ENCODE results near the gene HBP1. TPM values are rescaled to one million over a fixed set of nuclear protein-coding genes. Genes with fewer than 3 reads are reported as not detected.
A peak's percentile ranks its signal among the peaks of the same experiment; 100 is the strongest.

The HBP1 gene
- total RNA-seq, 1 donor from 2014 or later = 121 TPM

- Histone ChIP-seq H3K27me3 (no peaks in the 10 kb centered on the region), H4K20me1 (ENCODE audit: low read depth) (no peaks in the 10 kb centered on the region), H3K4me1 (no peaks in the 10 kb centered on the region), H3F3A (ENCODE audit: low read depth) (no peaks in the 10 kb centered on the region), H3K4me2 (no peak overlapping the region), H3K9me3 (ENCODE audit: low read depth) (no peaks in the 10 kb centered on the region), H3K79me2 (ENCODE audit: low read depth) (no peaks in the 10 kb centered on the region), H3K9ac (no peak overlapping the region), H3K36me3 (no peaks in the 10 kb centered on the region), H2AFZ (replicated peaks) (no peak overlapping the region), H3K4me3 (no peak overlapping the region), H3K27ac (no peak overlapping the region)
- no peak overlapping the region for H3K27ac Mint-ChIP-seq
- TF ChIP-seq EZH2phosphoT487 (IDR thresholded peaks at IDR 0.05) (no peak), CTCF (IDR thresholded peaks at IDR 0.05) (peak; percentile 41), EZH2 (IDR thresholded peaks at IDR 0.05) (no peak)
- no peaks in the 10 kb centered on the region for H3K27me3 Mint-ChIP-seq (ENCODE audit: insufficient read depth, low read depth)
- peak; percentile 5 for DNase-seq (ENCODE audit: low spot score)
- no peak overlapping the region for H3K4me3 Mint-ChIP-seq
- peaks cover 8% of the 10 kb centered on the region for H3K9me3 Mint-ChIP-seq
- H3K4me1 Mint-ChIP-seq = no peaks in the 10 kb centered on the region
- peaks cover 14% of the 10 kb centered on the region for H3K36me3 Mint-ChIP-seq
These were observed 44.5 kb downstream of the HBP1 start for GRCh38 chr7:107213193-107213788.

- Histone ChIP-seq H3K4me3 (no peak overlapping the region), H3F3A (ENCODE audit: low read depth) (no peaks in the 10 kb centered on the region), H3K27ac (no peak overlapping the region), H3K4me2 (no peak overlapping the region), H3K36me3 (no peaks in the 10 kb centered on the region), H3K27me3 (no peaks in the 10 kb centered on the region), H3K4me1 (no peaks in the 10 kb centered on the region), H3K9ac (no peak overlapping the region), H3K9me3 (ENCODE audit: low read depth) (no peaks in the 10 kb centered on the region), H2AFZ (replicated peaks) (no peak overlapping the region), H4K20me1 (ENCODE audit: low read depth) (no peaks in the 10 kb centered on the region), H3K79me2 (ENCODE audit: low read depth) (no peaks in the 10 kb centered on the region)
- Mint-ChIP-seq H3K36me3 (peaks cover 14% of the 10 kb centered on the region), H3K4me3 (no peak overlapping the region), H3K27me3 (ENCODE audit: insufficient read depth, low read depth) (no peaks in the 10 kb centered on the region), H3K9me3 (peaks cover 8% of the 10 kb centered on the region), H3K27ac (no peak overlapping the region), H3K4me1 (no peaks in the 10 kb centered on the region)
- no peak for DNase-seq (ENCODE audit: low spot score)
- no peak for TF ChIP-seq EZH2 (IDR thresholded peaks at IDR 0.05)
- no peak for TF ChIP-seq EZH2phosphoT487 (IDR thresholded peaks at IDR 0.05)
- no peak for TF ChIP-seq CTCF (IDR thresholded peaks at IDR 0.05)
These were observed 45.1 kb downstream of the HBP1 start for GRCh38 chr7:107213945-107214344.

- no peak for DNase-seq (ENCODE audit: low spot score)
- Mint-ChIP-seq H3K9me3 (peaks cover 2% of the 10 kb centered on the region), H3K4me1 (peaks cover 22% of the 10 kb centered on the region)
These were observed 50.9 kb downstream of the HBP1 start for GRCh38 chr7:107219563-107220244.

More at GRCh38 chr7:107219563-107220244, 50.9 kb downstream of the HBP1 start:
- H3K27ac ChIP-seq = no peak overlapping the region
- H3K27ac Mint-ChIP-seq = no peak overlapping the region
- H3K36me3 ChIP-seq = no peaks in the 10 kb centered on the region
- no peaks in the 10 kb centered on the region for H4K20me1 ChIP-seq (ENCODE audit: low read depth)
- H3K27me3 Mint-ChIP-seq (ENCODE audit: insufficient read depth, low read depth) = no peaks in the 10 kb centered on the region
- H3K4me3 ChIP-seq = no peak overlapping the region
- H3K9ac ChIP-seq = no peak overlapping the region
- H2AFZ ChIP-seq (replicated peaks) = no peak overlapping the region
- no peak overlapping the region for H3K4me2 ChIP-seq
- H3K79me2 ChIP-seq (ENCODE audit: low read depth) = no peaks in the 10 kb centered on the region
- TF ChIP-seq EZH2phosphoT487 (IDR thresholded peaks at IDR 0.05) (no peak), EZH2 (IDR thresholded peaks at IDR 0.05) (no peak), CTCF (IDR thresholded peaks at IDR 0.05) (no peak)
- H3K9me3 ChIP-seq (ENCODE audit: low read depth) = no peaks in the 10 kb centered on the region
- H3K27me3 ChIP-seq = no peaks in the 10 kb centered on the region
- peaks cover 4% of the 10 kb centered on the region for H3K4me1 ChIP-seq
- no peaks in the 10 kb centered on the region for H3F3A ChIP-seq (ENCODE audit: low read depth)
- H3K4me3 Mint-ChIP-seq = no peak overlapping the region
- peaks cover 5% of the 10 kb centered on the region for H3K36me3 Mint-ChIP-seq
